Measurements from ENCODE around the gene CABP2. TPM values are rescaled to one million over a fixed set of nuclear protein-coding genes. Genes with fewer than 3 reads are reported as not detected.
"Not testable (repeated sequence)": the region's sequence is repeated elsewhere in the genome, so short reads cannot be mapped to it uniquely, and the experiment has no call there.

CABP2 gene
- not detected for total RNA-seq

GRCh38 chr11:67522844-67523555, at the start of gene CABP2:
Gene CABP2 (minus strand): TSS chr11:67523446. CDS start chr11:67523326, 120 bp downstream.
- DNase-seq (ENCODE audit: low read depth in 2 of 3, low spot score in 2 of 3) = no peak

GRCh38 chr11:67572747-67573419, 49.6 kb upstream of the CABP2 start:
- DNase-seq (ENCODE audit: low read depth in 2 of 3, low spot score in 2 of 3) = peak in 1 of 3 donors; percentile 50

DNA sequence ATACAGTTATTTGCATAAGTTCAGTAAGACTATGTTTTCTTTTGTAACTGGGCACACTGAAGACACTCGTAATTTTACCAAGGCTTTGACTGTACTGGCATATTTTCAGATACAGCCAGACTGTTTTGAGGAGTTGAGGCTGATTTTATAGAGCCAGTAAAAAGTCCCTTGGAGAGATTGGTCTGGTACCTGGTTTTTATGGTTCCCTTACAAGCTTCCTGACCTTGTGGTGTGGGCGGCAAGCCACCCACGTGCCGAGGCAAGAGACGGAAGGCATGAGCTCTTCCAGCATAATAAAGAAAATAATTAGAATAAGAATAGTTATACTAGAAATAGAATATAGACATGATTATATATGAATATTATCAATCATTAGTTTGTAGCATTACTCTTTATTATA, 49.1 kb upstream of the CABP2 start:
- no peak for DNase-seq (ENCODE audit: low read depth in 2 of 3, low spot score in 2 of 3)

GRCh38 chr11:67571443-67571842, 48.2 kb upstream of the CABP2 start:
- no peak for DNase-seq (ENCODE audit: low read depth in 2 of 3, low spot score in 2 of 3)

DNA sequence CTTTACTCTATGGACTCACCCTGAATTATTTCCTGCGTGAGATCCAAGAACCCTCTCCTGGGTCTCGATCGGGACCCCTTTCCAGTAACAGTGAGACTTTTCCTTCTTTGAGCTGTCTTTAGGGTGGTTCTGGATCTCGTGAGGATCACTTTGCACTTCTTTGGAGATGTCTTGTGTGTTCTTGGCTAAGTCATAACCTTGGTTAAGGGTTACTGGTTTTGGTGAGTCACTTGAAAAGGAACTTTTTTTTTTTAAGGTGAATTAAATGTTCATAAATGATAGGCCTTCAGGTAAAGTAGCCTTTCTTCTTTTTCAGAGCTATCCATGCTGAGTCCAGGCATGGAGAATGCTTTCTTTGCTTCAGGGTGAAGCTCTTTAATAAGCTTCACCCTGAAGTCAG, 41.0 kb upstream of the CABP2 start:
- DNase-seq (ENCODE audit: low read depth in 2 of 3, low spot score in 2 of 3) = no peak

- not testable (repeated sequence) for DNase-seq (ENCODE audit: low read depth in 2 of 3, low spot score in 2 of 3)
Measured at GRCh38 chr11:67563705-67564114, 40.5 kb upstream of the CABP2 start.

DNA sequence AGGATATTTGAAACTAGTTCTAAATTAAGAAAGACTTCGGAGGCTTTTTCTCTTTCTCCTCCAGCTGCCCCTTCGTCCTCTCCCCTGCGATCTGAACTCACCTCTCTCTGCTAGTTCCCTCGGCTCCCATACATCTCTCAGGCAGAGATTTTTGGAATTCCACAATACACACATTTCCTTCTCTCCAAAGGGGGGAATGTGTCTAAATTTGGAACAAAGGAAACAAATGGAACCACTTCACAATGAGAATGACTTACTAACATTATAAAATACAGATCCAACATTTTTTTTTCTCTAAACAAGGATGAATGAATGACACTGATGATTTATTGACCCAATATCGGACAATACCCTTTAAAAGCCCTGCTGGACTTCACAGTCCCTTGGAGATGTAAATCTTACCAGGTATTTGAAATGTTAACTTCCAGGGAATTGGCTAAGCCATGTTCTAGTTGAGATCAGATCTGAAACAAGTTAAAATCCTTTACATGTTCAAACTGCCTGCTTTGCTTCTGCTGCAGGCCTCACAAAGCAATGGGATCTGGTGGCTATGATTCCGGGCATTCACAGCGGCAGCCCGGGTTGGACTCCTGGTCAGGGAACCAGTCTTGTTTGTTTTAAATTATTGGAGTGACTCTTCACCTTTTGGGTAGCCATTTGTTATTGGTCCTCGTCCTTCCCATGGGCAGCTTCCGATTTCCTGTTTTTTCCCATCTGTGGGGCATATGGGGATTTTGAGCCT, 39.9 kb upstream of the CABP2 start:
- DNase-seq (ENCODE audit: low read depth in 2 of 3, low spot score in 2 of 3) = no peak

DNA sequence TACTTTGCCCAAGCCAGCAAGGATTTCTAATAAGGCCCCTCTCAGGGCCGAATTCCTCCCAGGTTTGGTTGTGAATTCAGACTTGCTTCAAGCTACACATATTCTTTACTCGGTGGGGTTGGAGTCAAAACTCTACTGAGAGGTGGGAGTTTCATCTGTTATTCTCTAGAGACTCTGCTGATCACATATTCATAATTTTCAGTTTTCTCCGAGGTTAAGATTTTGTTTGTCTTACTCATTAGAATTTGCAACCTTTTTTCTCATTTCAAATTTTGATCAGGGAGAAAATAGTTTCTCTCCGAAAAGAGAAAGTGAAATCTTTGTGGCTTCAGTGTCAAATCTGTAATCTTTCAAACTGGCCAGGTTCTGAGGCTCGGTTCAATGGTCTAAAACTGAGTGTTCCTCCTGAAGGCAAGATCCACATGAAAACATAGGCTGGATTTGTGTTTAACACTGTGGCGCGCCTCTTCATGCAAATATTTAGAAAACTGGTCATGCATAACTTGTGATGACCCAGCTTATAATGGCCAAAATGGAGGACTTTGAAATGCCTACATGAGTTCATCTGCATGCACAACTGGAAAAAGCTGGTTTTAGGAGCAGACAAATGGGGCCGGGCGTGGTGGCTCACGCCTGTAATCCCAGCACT, 38.8 kb upstream of the CABP2 start:
- DNase-seq (ENCODE audit: low read depth in 2 of 3, low spot score in 2 of 3) = no peak

DNA sequence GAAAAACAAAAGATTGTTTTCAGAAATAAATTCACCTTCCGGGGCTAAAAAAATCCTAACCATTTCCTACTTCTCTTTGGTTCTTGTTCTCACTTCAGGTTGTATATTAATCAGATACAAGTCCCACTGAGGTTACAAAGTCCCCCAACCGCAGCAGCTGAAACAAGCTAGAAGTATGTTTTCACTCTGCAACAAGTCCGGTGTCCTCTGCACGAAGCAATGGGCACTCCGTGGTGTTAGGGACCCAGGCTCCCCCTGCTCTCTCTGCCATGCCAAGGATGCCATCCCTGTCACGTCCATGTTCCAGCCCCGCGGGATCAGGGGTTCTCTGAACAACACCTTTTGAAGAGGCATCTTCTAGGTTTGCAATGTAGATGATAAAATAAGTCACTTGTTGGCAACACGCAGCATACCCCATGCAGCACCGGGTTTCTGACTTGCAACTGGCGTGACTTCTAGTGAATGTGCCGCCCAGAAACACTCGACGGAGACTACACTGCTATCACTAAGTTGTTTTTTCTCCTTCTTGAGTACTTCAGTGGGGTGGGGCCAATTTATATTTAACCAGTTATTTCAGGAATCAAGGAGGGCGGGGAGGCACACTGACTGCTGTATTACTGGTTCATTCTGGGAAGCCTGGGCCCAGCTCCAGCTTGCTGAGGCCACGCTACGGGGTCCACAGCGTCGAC, 35.0 kb upstream of the CABP2 start:
- DNase-seq (ENCODE audit: low read depth in 2 of 3, low spot score in 2 of 3) = no peak

DNA sequence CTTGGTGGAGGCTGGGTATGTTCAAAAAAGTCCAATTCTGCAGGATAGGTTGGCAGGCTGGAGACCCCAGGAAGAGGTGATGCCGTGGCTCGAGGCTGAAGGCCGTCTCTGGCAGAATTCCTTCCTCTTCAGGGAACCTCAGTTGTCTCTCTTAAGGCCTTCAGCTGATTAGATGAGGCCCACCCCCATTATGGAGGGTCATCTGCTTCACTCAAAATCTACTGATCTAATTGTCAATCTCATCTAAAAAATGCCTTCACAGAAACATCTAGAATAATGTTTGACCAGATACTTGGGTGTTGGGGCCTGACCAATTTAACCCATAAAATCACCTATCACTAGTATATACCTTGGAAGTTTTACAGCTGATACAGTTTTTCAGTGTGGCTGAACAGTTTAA, 33.0 kb upstream of the CABP2 start:
- no peak for DNase-seq (ENCODE audit: low read depth in 2 of 3, low spot score in 2 of 3)

DNA sequence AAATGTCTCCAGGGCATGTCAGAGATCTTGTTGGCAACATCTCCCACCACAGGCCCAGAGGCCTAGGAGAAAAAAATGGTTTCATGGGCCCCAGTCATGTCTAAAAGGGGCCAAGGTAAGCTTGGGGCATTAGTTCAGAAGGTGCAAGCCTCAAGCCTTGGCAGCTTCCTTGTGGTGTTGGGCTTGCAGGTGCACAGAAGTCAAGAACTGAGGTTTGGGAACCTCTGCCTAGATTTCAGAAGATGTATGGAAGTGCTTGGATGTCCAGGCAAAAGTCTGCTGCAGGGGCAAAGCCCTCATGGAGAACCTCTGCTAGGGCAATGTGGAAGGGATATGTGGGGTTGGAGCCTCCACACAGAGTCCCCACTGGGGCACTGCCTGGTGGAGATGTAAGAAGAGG, 28.5 kb upstream of the CABP2 start:
- not testable (repeated sequence) for DNase-seq (ENCODE audit: low read depth in 2 of 3, low spot score in 2 of 3)

DNA sequence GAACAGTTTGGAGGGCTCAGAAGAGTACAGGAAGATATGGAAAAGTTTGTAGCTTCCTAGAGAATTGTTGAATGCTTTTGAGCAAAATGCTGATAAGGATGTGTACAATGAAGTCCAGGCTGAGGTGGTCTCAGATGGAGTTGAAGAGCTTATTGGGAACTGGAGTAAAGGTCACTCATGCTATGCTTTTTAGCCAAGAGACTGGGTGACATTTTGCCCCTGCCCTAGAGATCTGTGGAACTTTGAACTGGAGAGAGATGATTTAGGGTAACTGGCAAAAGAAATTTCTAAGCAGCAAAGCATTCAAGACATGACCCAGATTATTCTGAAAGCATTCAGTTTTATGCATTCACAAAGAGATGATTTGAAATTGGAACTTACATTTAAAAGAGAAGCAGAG, 27.9 kb upstream of the CABP2 start:
- no peak for DNase-seq (ENCODE audit: low read depth in 2 of 3, low spot score in 2 of 3)

- DNase-seq (ENCODE audit: low read depth in 2 of 3, low spot score in 2 of 3) = no peak
Measured at GRCh38 chr11:67548555-67549110, 25.4 kb upstream of the CABP2 start.

GRCh38 chr11:67548112-67548511, 24.9 kb upstream of the CABP2 start:
- not testable (repeated sequence) for DNase-seq (ENCODE audit: low read depth in 2 of 3, low spot score in 2 of 3)

DNA sequence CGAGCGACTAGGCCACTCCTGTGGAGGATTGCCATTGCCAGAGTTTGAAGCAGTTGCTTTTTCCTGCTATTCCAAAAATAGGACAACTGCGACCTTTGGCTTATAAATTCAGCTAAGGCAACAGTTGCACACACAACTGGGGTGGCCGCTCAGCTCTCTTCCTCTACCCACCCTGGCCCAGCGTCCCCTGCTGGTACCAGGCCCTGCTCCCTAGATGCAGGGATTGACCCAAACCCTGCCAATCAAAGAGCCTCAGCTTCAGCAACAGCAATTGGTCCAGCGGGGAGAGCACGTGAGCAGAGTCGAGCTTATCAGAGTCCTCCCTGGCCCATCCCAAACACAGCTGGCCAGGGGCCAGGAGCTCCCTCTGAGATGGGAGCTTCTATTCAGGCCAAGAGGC, 22.0 kb upstream of the CABP2 start:
- no peak for DNase-seq (ENCODE audit: low read depth in 2 of 3, low spot score in 2 of 3)

- no peak for DNase-seq (ENCODE audit: low read depth in 2 of 3, low spot score in 2 of 3)
Measured at GRCh38 chr11:67544616-67545242, 21.5 kb upstream of the CABP2 start.

DNA sequence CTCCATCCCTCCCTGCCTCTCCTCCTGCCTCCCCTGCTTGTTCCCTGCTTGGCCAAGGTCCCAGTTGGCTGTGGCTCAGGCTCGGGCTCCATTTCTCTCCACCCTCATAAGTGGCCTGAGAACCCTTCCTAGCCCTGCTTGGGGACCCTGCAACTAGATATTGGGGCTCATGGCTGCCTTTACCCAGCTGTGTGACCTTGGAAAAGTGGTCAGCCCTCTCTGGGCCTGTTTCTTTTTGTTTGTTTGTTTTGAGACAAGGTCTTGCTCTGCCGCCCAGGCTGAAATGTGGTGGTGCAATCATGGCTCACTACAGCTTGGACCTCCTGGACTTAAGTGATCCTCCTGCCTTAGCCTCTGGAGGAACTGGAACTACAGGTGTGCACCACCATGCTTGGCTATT, 20.3 kb upstream of the CABP2 start:
- DNase-seq (ENCODE audit: low read depth in 2 of 3, low spot score in 2 of 3) = no peak

- no peak for DNase-seq (ENCODE audit: low read depth in 2 of 3, low spot score in 2 of 3)
Measured at GRCh38 chr11:67542971-67543370, 19.7 kb upstream of the CABP2 start.

DNA sequence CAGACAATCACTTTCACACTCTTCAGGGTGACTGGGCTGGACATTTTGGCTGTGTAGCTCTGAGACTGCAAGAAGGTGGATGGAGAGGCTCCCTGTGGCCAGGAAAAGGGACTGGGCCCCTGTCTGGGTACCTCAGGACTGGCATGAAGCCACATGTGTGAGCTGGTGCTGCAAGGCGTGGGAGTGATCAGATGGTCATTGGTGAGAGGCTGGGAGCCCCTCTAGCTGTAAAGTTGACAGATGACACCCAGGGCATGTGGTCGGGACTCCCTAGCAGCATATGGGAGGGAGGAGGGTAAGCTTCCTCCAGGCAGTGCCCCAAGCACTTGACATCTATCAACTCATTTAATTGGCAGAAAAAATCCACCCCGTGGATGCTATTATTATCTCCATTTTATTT, 18.9 kb upstream of the CABP2 start:
- no peak for DNase-seq (ENCODE audit: low read depth in 2 of 3, low spot score in 2 of 3)

- DNase-seq (ENCODE audit: low read depth in 2 of 3, low spot score in 2 of 3) = no peak
Measured at GRCh38 chr11:67541198-67541597, 18.0 kb upstream of the CABP2 start.
